Heart left ventricle (tissue), 13 donors: ENCODE data around the gene RASGEF1B.

Source experiments
- CTCF ChIP-seq, 12 donors: fragments of 200-600 bp; sonication (generic) in 4 of 12; IDR thresholded peaks; one replicate each; pipeline versions ENCODE4 v1.5.0 to v1.8.0; 2018 to 2022; ENCODE audit warnings: antibody characterized with exemption in 12 of 12, mild to moderate bottlenecking in 5 of 12
- POLR2A ChIP-seq, 2 donors: fragments of 450-650 bp; IDR thresholded peaks; one replicate each; pipeline ENCODE4 v1.6.1; 2017; ENCODE audit warnings: antibody characterized with exemption in 2 of 2, mild to moderate bottlenecking in 2 of 2, moderate library complexity in 2 of 2
- donor health status: ischemic (EF 13 %, LVEDD 7.1; RV severe dilation, severe dysfunction).
- donor health status: DM: no; HTN: yes; CAD: no.
- donor health status: DM: no; HTN: no; CAD: no.
- donor health status: ischemic (EF 25% LVEDD 6.9; RV normal size, moderate dysfunction).
- donor health status: ischemic (EF 25% LVEDD 5.7; RV mildly dilated, moderate dysfunction).
- donor health status: ischemic (EF 35%, LVEDD 5.7; RV mildly dilated, moderate dysfunction).
- donor health status: nonischemic (EF 11% LVEDD 7.7; RV severe dilation, severe dysfunction).
- donor health status: DM: yes; HTN: yes; CAD: no.
- donor health status: PGD.
- donor health status: ischemic (EF 29% LVEDD 5.4; RV normal size, mild dysfunction).
- donor health status: nonischemic (EF 23%, LVEDD 6.1; RV moderate dilation, normal function).

GRCh38 chr4:81519427-81519773, 47.7 kb upstream of the RASGEF1B start:
- TF ChIP-seq CTCF (IDR thresholded peaks at IDR 0.05) (no peak), POLR2A (IDR thresholded peaks at IDR 0.05) (no peak)
